Measurements from ENCODE around the gene MATCAP1.

Gene MATCAP1

DNA sequence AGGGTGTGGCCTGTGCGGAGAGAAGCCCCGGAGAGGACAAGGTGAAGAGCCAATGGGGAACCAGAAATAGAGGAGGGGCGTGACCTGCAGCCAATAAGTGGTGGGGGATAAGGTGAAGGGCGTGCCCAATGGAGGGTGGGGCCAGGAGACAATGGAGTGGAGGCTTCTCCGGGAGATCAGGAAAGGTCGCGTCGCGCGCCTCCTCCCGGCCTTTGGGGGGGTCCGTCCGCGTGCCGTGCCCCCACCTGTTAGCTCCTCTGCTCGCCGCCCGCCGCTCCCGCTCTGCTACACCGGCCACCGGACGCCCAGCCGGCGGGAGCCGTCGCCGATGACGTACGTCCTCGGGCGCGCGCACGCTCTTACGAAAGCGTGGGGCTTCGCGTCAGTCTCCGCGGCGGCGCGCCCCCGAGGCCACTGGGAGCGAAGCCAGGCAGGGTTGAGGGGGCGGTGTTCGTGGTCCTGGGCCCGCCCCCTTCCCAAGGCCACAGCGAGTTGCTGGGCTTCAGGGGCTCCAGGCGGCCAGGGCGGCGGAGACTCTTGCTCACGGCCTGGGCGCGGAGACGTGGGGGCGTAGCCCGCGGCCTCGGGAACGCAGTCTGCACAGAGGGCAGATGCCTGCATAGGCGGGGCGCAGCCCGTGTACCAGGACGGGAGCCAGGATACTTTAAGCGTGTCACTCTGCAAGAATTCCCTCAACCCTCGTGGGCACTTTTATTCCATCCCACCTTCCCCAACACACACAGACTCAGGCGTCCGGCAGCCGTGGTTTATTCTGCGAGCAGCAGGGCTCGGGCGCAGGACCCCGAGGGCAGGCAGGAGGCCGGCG is at the start of gene MATCAP1:
Gene MATCAP1 (minus strand): TSS at position 337 of the 826 bp plus-strand sequence. CDS start 3,353 bp downstream, outside the sequence.
- DNase-seq: peak; percentile 88

DNA sequence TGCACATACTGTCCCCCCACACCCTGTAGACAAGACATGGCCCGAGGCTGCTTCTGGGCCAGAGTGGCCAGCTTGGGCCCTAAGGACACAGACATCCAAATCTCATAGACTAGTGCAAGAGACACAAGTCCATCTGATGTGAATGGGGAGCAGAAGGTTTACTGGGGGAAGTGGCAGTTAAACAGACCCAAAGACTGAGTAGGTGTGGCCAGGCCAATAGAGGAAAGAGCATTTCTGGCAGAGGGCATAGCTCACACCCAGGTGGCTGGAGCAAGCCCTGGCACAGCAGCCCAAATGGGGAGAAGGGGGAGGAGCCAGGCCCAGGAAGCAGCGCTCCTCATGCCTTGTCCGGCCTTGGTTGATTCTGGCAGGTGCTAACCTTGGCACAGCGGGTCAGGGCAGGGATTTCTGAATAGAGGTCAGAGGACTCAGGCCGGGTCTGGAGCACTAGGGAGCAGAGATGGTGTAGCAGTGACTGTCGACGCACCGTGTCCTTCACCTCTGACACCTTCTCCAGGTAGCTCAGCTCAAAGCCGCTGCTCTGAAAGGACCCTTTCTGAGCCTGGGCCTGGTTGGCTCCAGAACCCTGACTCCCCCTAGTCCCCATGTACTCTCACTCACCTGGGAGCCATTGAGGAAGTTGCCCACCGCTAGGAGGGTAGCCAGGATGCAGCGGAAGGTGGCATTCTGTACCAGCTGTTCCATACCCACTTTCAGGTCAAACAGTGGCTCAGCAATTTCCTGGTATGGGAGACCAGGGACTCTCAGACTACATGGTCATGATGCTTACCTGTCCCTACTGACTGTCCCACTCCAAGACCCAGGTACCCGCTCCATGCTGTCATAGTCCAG is 47.3 kb upstream of the MATCAP1 start:
- DNase-seq: no peak

DNA sequence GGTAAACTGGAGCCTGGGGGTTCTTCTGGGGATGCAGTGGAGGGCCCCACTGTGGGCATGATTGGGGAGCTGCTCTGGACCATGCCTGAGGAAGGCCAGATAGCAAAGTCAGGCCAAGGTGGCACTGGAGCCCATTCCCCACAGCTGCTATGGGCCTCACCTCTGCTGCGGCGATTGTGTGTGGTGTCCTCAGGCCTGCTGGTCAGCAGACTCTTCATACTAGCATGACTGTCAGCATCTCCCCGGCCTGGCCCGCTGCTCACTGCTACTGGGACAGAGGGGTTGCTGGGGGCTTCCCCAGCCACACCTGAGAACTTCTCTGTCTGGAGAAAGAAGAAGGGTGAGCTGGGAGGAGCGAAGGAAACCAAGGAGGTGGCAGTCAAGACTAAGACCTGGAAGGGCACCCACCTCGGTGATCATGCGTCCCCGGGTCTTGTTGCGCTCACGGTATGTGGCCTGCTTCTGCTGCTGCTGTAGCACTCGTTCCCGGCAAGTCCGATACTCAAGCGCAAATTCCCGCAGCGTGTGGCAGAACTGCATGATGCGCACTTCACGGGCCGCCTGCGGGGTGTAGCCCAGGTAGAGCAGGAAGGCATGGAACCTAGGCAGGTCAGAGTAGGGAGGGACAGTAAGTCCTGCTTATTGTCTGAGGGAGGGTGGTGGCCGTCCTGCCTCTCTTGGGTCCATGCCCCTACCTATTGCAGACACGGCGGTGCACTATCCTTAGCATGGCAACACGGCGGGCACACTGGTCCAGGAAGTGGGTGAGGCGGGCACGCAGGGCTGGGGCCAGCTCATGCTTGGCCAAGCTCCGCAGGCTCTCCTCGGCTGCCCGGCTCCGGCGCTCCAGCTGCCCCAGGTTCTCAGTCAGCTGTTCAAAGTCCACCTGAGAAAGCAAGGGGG is 46.4 kb upstream of the MATCAP1 start:
- no peak for DNase-seq

DNA sequence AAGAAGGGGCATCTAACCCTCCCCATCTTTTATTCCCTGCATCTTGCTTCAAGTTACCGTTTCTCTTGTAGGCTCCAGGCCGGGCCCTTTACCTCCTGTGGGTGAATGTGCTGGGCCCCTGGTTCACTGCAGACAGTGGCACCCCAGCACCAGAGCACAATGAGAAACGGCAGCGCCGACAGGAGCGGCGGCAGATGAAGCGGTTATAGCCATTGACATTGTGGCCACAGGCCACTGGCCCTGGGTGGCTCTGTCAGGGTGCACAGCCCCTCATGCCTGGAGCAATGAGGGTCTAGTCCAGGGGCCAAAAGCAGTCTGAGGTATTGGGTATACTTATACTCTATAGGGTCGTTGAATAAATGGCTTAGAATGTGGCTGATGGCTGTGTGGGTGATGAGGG is 45.1 kb upstream of the MATCAP1 start:
- DNase-seq: no peak

DNA sequence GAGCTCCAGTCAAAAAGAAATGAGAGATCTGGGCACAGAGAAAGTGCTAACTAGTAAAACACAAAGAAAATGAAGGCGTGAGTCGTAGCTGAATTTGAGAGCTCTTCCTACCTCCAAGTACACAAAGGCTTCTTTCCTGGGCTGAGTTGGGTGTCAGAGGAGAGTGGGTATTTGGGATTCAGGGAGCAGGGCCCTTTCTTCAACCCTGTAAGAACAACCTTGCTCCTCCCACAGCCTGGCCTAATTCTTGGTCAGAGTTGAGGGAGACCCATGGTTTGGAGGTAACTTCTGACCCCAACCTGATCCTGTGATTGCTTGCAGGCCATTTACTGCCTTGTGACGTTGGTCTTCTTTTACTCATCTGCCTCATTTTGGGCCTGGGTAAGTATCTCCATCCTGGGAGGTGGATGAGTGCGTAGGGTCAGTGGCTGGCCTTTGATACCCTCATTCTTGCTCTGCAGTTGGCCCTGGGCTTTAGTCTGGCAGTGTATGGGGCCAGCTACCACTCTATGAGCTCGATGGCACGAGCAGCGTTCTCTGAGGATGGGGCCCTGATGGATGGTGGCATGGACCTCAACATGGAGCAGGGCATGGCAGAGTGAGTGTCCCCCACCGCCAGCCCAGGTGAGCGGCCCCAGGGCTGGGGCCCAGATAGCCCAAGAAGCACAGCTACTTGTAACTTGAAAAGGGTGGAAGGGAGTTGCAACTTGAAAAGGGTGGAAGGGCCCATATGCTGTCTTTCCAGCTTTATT is 44.4 kb upstream of the MATCAP1 start:
- DNase-seq: no peak

DNA sequence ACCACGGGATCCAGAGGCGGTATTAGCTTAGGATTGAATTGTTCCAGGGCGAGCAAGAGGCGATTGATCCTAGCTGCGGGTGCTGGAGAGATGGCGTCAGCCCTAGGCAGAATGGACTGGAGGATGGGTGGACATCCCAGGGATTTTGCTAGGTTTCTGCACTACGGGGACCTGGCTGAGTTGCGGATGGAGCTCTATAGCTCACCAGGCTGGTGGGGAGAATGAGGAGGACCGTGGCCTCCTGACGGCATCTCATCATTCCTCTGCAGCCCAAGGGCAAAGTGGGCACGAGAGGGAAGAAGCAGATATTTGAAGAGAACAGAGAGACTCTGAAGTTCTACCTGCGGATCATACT is 43.8 kb upstream of the MATCAP1 start:
- DNase-seq: no peak

DNA sequence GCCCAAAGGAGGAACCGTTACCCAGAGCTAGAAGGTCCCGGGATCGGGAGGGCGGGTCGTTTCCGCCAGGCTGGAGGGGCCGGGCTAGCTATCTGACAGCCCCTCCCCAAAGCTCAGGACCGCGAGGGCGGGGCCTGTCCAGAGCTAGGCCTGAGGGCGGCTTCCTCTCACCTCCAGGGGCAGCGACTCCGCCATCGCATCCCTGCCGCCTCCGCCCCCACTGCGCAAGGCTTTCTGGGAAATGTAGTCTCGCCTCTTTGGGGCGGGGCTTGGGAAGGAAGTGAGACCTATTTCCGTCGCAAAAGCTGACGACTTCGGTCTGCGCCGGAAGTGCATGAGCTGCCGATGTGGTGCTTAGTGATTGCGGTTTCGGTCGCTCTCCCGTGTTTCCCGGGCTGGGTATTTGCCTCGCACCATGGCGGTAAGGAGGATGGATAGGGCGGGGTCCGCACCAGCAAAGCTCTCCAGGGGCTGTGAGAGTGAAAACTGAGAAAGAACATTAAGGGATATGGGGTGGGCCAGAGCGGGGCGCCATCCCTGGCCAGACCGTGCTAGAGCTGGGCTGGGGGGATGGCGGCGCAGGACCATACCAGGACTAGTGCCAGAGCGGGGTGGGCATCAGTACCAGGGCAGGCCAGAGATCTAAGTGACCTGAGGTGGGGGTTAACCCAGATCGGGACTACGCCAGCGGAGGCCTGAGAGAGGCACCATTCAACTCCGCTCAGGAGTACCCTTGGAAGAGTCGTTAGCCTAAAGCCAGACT is 43.2 kb upstream of the MATCAP1 start, which contains the start of gene TMEM208:
Gene TMEM208 (plus strand): TSS at position 327 of the 763 bp plus-strand sequence. CDS start 89 bp downstream, at position 416.
- peak; percentile 88 for DNase-seq

DNA sequence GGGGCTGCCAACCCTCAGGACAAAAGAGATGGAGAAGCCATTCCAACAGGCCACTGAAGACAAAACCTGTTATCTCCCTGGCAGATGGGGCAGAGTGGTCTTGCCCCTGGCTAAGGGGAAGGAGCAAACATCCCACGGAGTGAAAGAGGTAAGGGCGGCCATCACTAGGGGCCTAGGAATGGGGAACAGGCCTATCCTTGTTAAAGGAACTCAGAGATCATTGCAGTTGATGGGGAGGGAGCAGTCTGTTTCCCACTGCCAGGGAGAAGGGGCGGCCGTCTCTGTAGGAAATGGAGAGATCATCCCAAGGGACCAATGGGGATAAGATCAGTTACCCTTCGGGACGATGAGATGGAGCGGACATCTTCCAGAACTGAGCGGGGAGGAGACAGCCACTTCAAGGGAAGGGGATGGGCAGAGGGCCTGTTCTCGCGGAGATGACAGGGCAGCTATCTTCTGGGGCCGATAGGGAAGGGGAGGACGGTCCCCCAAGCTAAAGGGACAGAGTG is 42.6 kb upstream of the MATCAP1 start:
- peak; percentile 19 for DNase-seq

DNA sequence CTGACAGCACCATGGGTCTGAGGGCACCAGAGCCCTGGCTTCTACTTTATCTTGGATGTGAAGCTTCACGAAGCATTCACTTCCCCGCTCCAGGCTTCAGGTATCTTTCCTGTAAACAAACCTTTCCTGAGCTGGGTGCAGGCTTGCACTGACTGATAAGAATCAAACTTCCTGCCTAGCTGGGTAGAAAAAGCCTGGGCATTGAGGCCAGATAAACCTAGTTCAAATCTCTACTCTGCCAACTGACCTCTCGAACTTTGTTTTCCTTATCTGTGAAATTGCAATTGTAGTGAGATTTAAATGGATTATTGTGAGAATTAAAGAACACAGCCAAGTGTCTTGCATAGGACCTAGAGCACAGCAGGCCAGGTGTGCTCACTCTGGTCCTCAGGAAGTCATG is 40.2 kb upstream of the MATCAP1 start:
- no peak for DNase-seq

DNA sequence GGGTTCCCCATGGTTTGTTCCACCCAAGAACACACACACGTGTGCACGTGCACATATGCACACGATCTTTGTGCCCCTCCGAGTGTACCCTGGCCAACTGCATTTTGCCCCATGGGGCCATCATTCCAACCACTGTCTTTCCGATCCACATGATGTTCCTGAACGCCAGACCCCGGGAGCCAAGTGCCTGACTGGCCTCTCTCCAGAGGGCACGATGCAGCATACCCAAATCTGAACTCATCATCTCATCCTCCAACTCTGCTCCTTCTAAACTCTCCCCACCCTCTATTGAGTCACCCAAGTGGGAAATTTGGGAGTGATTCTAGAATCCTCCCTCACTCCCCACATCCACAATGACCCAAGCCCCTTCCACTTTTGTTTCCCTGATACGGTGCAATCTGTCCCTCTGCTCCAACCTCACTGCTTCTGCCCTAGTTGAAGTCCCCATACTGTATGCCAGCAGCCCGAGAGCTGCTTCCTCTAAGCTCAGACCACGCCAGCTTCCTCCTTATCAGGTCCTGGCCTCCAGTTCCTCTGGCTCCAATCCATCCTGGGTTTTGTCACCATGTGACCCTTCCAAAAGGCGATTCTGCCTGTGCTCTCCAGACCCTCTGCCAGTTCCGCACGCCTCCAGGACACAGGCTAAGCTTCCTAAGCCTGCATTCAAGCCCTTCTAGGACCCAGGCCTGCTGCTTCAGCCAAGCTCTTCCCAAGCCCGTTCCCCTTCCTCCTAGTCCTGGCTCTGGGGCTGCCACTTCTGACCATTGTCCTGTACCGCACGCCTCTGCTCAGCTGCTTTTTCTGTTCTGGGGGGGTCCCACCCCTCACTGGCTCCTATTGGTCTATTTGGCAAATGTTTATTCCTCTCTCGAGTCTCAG is 33.1 kb upstream of the MATCAP1 start:
- no peak for DNase-seq

DNA sequence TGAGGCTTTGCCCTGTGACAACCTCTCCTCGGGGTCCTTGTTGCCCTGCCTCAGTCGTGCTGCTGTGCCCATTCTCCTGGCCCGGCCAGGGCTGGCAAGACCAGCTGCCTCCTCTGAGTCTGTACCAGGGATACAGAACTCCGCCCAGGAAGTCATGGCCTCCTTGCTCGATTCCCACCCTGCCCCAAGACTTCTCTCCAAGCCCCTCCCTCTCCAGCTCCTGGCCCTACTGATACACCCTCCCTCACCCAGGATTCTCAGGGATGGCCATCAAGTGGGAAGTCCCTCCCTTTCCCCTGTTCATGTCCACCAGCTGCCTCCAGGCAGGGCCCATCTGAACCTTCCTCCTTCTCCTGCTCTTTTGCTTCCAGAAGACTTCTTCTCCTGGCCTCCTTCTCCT is 31.9 kb upstream of the MATCAP1 start:
- no peak for DNase-seq

DNA sequence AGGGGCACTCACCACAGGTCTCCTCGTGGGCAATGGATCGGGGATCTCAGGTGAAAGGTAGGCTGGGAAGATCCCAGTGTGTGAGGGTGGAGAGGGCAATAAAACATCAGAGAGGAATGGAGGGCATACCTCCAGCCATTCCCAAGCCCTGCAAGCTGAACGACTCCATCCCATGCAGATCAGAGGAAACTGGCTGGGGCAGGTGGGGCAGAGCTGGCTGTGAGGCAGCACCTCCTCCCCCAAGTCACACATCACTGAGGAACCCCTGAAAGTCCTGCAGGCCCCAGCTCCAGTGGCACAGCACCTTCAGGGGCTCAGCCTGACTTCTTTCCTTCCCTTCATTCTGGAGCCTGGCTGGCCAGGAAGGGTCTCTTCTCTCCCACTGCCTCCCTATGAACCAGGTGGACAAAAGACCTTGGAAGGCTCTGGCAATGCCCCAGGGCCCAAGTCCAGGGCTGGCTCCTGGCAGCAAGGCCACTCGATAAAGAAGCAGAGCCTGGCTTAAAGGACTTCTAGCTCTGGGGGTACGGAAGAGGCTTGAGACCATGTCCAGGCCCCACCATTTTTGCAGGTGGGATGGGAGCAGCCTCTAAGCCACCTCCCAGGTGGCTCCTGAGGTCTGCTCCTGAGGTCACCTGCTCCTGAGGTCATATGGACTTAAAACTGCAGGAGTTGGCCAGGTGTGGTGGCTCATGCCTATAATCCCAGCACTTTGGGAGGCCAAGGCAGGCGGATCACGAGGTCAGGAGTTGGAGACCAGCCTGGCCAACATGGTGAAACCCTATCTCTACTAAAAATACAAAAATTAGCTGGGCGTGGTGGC is 29.6 kb upstream of the MATCAP1 start:
- no peak for DNase-seq

DNA sequence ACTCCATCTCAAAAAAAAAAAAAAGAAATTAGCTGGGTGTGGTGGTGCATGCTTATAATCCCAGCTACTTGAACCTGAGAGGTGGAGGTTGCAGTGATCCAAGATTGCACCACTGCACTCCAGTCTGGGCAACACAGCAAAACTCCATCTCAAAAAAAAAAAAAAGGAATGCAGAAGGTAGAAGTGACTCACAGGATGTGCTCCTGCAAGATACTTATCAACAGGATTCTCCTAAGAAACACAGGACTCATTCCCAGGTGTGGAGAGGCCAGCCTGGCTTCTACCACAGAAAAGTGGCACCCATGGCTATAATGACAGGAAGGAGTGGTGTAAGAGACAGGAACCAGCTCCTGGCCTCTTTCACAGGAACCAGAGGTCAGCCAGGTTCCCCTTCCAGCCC is 29.0 kb upstream of the MATCAP1 start:
- no peak for DNase-seq

DNA sequence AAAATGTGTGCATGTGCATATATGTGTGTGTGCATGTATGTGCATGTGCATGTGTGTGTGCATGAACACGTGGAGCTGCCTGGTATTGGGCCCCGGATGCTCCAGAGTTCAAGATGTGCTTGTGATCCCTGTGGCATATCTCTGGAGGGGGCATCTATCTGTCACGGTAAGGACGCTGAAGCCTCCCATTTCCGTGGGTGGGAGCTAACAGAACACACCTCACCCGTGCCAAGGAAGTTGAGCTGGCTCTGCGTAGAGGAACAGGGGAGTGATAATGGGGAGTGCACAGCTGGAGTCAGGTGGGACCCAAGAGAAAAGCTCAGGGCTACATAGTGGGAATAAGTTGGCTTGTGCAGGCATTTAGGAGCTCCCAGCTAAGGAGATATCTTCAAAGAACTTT is 27.9 kb upstream of the MATCAP1 start:
- no peak for DNase-seq

DNA sequence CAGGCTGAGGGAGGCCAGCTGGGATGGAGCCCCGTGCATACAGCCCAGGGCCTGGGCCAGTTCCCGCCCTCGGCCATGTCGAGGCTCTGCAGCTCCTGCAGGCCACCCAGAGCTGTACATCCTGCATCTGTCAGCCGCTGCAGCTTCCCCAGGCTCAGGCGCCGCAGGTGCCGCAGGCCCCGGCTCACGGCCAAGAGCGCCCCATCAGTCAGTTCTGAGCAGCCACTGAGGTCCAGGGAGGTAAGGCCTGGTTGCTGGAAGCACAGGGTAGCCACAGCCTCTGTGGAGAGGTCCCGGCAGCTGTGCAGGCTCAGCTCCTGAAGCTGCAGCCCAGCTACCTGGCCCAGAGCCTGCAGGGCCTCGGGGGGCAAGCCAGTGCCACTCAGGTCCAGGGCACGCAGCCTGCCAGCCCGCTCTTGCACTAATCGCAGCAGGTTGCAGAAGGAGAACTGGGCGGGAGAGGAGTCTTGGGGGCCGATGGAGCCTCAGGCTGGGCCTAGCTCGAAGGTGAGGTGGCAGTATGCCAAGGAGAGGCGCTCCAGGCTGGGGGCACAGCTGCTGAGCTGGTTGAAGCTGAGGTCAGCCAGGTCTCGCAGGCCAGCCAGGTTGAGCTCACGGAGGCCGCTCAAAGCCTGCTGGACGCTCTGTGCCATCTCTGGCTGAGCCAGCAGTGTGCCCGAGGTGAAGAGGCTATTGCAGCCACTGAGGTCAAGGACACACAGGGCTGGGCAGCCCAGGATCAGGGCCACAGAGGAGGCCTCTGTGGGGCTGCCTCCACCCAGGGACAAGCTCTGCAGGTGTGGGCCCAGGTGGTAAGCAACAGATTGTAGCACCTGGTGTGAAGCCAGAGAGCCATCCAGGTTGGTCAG is 26.5 kb upstream of the MATCAP1 start:
- no peak for DNase-seq

DNA sequence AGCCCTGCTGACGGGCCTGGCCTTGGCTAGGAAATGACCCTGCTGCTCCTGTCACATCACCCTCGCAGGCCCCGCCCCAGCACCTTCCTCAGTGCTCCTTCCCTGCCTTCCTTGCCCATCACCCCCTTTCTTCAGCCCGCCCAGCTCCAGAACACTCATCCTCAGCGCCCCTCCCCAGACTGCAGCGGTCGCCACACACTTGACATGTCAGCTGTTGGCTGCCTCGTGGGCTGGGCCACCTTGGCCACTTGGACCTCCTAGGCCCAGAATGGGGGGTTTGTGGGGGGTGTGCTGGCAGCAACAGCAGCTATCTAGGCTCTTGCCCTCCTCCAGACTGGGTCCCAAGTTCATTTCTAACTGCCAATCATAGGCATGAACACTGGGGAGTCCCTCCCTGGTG is 25.8 kb upstream of the MATCAP1 start:
- no peak for DNase-seq

DNA sequence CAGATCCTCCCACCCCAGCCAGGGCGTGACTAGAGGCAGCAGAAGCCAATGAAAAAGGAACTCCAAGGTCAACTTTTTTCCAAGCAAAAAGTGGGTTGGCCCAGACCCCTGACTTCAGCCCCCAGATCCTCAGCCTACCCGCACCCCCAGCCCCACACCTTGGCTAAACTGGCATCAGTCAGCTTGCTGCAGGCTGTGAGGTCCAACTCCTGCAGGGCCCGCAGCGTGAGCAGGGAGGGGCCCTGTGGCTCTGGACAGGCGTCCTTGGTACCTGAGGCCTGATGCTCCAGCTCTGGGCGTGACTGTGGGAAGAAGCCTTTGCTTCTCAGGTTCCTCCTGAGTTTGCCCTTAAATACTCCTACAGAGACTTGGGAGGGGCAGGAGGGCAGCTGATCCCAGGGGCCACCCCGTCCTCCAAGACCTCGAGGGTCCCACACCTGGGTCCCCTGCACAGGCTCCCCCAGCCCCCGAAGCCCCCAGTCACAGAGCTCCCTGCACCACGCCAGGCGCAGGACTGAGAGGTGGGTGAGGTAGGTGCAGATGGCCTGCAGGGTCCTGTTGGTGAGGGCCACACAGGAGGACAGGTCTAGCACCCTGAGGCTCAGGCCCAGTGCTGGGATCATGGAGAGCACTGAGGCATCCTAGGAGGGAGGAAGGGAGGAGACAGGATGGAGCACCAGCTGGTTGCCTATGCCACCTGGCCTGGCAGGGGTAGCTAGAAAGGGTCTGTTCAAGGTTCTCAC is 24.6 kb upstream of the MATCAP1 start:
- no peak for DNase-seq
